NT2/D1 (cell line): ENCODE measurements around the gene DOCK2.

Source experiments
- DNase-seq: peaks from one replicate; pipeline ENCODE4 v3.0.0-alpha.2; 2011; ENCODE audit warnings: low read depth, low spot score
- H3K27me3 ChIP-seq: 2 replicates; pipeline ENCODE4 v1.6.0; 2011; ENCODE audit warnings: mild to moderate bottlenecking; ENCODE audit not compliant: insufficient read length, insufficient read depth
- H3K36me3 ChIP-seq: 2 replicates; pipeline ENCODE4 v1.6.1; 2011; ENCODE audit warnings: mild to moderate bottlenecking, low read length, mixed read lengths; ENCODE audit not compliant: insufficient read depth, insufficient read length
- H3K4me1 ChIP-seq: 2 replicates; pipeline ENCODE4 v1.5.1; 2011; ENCODE audit not compliant: insufficient read depth, insufficient read length
- H3K4me3 ChIP-seq: 2 replicates; pipeline ENCODE4 v1.5.1; 2011; ENCODE audit warnings: low read depth; ENCODE audit not compliant: insufficient read length
- H3K9ac ChIP-seq: 2 replicates; pipeline ENCODE4 v1.6.0; 2011; ENCODE audit warnings: low read depth; ENCODE audit not compliant: insufficient read length
- H3K9me3 ChIP-seq: 2 replicates; pipeline ENCODE4 v1.5.1; 2011; ENCODE audit warnings: mild to moderate bottlenecking, low read length; ENCODE audit not compliant: insufficient read depth
- SUZ12 ChIP-seq: IDR thresholded peaks from 2 replicates; pipeline ENCODE4 v1.6.1; 2011; ENCODE audit not compliant: insufficient read length, insufficient read depth; ENCODE audit errors: extremely low read depth
- YY1 ChIP-seq: IDR thresholded peaks from 2 replicates; pipeline ENCODE4 v1.6.1; 2011; ENCODE audit not compliant: insufficient read length, insufficient read depth
- ZNF274 ChIP-seq: IDR thresholded peaks from 2 replicates; pipeline ENCODE4 v1.6.1; 2011; ENCODE audit warnings: mild to moderate bottlenecking, low read depth, low read length

Gene DOCK2

DNA sequence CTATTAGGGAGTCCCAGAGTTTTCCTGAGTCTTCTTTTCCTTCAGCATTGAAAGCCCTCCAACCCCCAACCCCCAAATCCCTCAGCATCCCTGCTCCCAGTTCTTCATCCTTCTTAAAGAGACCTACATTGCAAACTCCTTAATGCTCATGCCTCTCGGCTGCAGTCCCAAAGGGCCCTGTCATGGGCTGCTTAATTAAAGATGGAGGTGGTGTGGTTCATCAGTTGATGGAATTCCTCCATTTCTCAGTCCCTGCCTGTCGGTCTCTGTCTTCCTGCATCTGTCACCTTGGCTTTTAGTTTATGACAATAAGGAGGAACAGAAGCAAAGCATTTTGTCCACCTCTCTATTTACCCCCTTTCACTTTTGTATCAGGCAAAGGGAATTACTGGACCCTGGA lies 470.6 kb downstream of the DOCK2 start:
- Histone ChIP-seq H3K4me3 (no peak overlapping the region), H3K36me3 (no peaks in the 10 kb centered on the region), H3K27me3 (no peaks in the 10 kb centered on the region), H3K4me1 (peaks cover 2% of the 10 kb centered on the region), H3K9me3 (no peaks in the 10 kb centered on the region), H3K9ac (no peak overlapping the region)
- DNase-seq: no peak
- no peak for TF ChIP-seq SUZ12

DNA sequence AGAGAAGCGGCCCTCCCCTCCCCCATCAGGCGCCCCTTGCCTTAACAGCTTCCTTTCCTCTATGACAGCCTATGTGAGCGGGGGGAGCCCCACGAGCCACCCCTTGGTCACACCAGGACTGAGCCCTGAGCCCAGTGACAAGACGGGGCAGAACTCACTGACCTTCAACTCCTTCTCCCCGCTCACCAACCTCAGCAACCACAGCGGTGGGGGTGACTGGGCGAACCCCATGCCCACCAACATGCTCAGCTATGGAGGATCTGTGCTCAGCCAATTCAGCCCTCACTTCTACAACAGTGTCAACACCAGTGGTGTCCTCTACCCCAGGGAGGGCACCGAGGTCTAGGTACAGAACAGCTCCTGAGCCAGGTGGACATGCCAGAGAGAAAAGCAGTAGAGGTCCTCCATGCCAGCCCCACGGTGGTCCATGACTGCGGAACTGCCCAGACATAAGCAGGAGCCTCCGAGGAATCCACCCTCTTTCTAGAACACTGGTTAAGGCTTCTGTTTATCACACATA lies 471.3 kb downstream of the DOCK2 start:
- DNase-seq: no peak
- TF ChIP-seq ZNF274: no peak
- TF ChIP-seq SUZ12: no peak
- no peak for TF ChIP-seq YY1
- no peaks in the 10 kb centered on the region for H3K27me3 ChIP-seq
- H3K9me3 ChIP-seq: no peaks in the 10 kb centered on the region
- H3K4me1 ChIP-seq: peaks cover 2% of the 10 kb centered on the region
- H3K4me3 ChIP-seq: no peak overlapping the region
- no peak overlapping the region for H3K9ac ChIP-seq
- H3K36me3 ChIP-seq: no peaks in the 10 kb centered on the region

DNA sequence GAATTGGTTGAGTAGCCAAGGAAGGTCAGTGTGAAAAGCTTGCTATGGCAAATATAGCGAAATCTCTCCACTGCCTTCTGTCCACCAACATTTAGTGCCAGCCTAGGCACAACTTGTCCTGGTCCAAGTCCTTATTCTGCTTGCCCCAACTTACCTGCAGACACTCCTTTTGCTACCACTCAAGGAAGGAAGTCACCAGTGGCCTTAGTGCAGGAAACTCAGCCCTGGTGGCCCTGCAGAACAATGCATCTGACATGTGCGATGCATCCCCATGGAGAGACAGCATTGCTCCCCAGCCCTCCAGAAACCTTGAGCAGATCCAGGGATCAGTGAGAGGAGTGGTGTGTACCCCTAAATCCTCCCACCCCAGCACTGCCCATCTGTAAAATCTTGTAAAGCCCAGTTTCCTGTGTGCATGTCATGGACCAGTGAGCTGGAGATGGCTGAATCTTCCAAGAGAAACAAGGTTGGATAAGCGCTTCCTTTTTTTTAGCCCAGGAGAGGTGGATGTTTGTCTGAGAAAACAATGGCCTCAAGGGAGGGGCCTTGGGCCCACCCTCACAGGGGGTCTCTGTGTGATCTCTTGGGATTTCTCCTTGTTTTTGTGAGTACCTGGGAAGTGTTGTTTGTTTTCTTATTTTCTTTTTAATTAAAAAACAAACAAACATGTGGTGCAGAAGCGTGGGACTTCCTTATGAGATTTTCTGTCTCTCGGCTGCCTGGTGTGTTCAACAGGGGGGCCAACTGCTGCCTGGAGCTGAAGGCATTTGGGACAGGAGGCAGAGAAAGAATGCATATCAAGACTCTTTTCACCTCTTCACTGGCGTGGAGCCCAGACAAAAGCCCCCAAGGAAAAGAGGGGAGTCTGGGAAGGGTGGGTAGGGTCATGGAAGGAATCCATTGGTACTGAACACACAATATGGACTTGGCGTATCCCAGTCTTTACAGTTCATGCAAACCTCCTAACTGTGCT lies 472.3 kb downstream of the DOCK2 start:
- H3K36me3 ChIP-seq: no peaks in the 10 kb centered on the region
- TF ChIP-seq ZNF274: no peak
- H3K9me3 ChIP-seq: no peaks in the 10 kb centered on the region
- peaks cover 2% of the 10 kb centered on the region for H3K4me1 ChIP-seq
- no peak overlapping the region for H3K4me3 ChIP-seq
- no peak overlapping the region for H3K9ac ChIP-seq
- no peaks in the 10 kb centered on the region for H3K27me3 ChIP-seq
- no peak for DNase-seq

- Histone ChIP-seq H3K9me3 (no peaks in the 10 kb centered on the region; the same call in 1 of the 2 replicates), H3K27me3 (no peaks in the 10 kb centered on the region), H3K9ac (no peak overlapping the region), H3K4me3 (no peak overlapping the region), H3K4me1 (peaks cover 2% of the 10 kb centered on the region), H3K36me3 (no peaks in the 10 kb centered on the region)
- DNase-seq: no peak
- TF ChIP-seq YY1 (no peak), ZNF274 (no peak), SUZ12 (no peak)
These were observed 473.5 kb downstream of the DOCK2 start for GRCh38 chr5:170110403-170111087.

- H3K9me3 ChIP-seq: no peaks in the 10 kb centered on the region; the same call in 1 of the 2 replicates
- H3K4me1 ChIP-seq: peaks cover 2% of the 10 kb centered on the region
- TF ChIP-seq SUZ12: no peak
- TF ChIP-seq ZNF274: no peak
- no peak for TF ChIP-seq YY1
- H3K4me3 ChIP-seq: no peak overlapping the region
- no peak overlapping the region for H3K9ac ChIP-seq
- H3K36me3 ChIP-seq: no peaks in the 10 kb centered on the region
- H3K27me3 ChIP-seq: no peaks in the 10 kb centered on the region
- DNase-seq: no peak
These were observed 474.2 kb downstream of the DOCK2 start for GRCh38 chr5:170111088-170111785.

DNA sequence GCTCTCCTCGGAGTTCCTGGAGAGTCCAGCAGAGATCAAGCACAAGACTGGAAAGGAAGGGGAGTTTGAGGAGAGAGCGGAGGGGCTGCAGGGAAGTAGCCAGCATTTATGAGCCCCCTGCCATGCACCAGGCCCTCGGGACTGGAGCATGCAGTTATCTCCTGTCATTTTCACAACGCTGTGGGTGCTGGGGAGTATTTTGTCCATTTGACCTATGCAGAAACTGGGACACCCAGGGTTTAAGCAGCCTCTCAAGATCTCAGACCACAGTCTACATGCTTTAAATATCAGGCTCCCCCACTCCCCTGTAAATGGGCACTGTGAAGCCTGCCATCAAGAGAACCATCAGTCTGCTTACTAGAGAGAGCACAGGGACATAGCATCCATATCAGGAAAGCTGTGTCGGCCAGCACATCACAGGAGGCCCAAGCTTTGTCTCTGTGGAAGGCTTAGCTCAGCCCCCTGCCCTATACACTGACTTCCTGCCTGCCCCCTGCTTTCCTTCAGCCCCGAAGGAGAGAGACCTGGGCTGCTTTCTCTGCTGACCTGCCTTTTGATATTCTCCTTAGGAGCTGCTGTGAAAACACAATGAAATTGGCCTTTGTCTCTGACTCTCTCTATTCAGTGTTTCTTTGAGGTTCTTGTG lies 475.9 kb downstream of the DOCK2 start:
- DNase-seq: peak; percentile 18
- Histone ChIP-seq H3K4me1 (peaks cover 2% of the 10 kb centered on the region), H3K36me3 (no peaks in the 10 kb centered on the region), H3K9ac (no peak overlapping the region), H3K4me3 (no peak overlapping the region), H3K9me3 (no peaks in the 10 kb centered on the region; the same call in 1 of the 2 replicates), H3K27me3 (no peaks in the 10 kb centered on the region)
- no peak for TF ChIP-seq ZNF274
- no peak for TF ChIP-seq YY1
- no peak for TF ChIP-seq SUZ12
